ENCODE results near the gene KIRREL3.

DNA sequence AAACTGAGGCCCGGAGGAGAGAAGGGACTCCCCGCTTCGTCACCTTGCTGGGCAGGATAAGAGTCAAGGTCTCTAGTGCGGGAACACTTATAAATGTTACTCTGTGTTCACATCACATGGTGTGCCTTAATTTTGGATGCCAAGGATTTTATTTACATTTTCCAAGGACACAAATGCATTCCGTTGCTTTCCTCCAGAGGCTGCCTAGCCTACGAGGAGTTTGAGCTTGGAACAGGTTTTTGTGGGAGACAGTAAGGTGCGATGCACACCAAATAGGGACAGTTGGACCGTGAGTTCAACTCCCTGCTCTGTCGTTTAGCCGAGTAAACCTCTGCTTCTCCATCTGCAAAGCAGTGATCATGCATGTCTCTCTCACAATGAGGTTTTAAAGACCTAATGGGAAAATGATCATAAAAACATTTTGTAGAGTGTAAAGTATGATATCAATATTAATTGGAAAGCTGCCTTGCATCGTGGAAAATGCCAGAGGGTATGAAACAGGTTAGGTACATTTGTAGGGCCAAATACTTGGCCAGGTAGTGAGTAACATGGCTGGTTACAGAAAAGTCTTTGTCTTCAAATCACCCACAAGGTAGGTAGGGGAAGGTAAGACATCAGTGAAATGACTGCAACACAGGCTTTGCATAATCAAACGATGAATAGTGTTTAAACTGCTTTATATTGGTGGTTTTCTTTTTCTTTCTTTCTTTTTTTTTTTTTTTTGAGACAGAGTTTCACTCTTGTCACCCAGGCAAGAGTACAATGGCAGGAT is 583.3 kb downstream of the KIRREL3 start:
- no peak for TF ChIP-seq POLR2A (IDR thresholded peaks at IDR 0.05)
- TF ChIP-seq, protein P1, sequence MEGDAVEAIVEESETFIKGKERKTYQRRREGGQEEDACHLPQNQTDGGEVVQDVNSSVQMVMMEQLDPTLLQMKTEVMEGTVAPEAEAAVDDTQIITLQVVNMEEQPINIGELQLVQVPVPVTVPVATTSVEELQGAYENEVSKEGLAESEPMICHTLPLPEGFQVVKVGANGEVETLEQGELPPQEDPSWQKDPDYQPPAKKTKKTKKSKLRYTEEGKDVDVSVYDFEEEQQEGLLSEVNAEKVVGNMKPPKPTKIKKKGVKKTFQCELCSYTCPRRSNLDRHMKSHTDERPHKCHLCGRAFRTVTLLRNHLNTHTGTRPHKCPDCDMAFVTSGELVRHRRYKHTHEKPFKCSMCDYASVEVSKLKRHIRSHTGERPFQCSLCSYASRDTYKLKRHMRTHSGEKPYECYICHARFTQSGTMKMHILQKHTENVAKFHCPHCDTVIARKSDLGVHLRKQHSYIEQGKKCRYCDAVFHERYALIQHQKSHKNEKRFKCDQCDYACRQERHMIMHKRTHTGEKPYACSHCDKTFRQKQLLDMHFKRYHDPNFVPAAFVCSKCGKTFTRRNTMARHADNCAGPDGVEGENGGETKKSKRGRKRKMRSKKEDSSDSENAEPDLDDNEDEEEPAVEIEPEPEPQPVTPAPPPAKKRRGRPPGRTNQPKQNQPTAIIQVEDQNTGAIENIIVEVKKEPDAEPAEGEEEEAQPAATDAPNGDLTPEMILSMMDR (IDR thresholded peaks at IDR 0.05), result no peak

All from prostate gland (tissue), 2 donors.